ENCODE data around the gene SESN1. TPM values are rescaled to one million over a fixed set of nuclear protein-coding genes. Genes with fewer than 3 reads are reported as not detected.

The SESN1 gene
- polyA plus RNA-seq, 1 experiment: 9.1 TPM

DNA sequence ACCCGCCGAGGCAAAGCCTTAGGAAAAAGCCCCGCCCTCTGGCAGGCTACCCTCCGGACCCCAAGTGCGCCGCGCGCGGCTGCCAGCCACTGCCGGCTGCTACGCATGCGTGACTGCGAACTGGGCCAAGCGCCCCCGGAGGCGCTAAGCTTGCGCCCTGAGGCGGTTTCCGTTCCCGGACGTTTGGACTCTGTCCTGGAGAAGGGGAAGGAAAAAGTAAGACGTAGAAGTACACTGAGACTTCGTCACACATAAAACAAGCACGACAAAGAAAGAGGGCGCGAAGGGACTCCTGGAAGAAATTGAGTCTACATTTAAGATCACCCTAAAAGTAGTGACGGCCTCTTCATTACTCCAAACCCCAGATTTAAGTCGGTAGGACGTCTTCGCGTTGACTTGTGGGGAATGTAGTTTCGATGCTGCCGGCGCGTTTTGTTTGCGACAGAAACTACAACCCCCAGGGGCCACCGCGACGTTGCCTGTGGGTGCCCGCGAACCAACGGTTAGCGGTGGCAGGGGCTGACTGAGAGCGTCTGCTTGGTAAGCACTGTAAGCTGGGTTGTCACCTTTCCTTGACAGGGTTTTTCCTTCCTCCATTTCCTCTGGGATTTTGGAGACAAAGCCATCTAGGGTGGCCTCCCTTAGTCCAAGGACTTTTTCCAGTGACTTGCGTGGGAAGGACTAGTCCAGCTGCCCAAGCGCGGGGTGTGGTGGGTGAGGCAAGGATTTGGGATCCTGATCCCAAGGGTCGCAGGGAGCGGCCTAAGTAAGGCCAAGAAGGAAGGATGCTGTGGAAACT is 589 bp upstream of the SESN1 start, which contains the start of gene CEP57L1:
Gene CEP57L1 (plus strand): TSS at position 472 of the 799 bp plus-strand sequence. CDS start 49,715 bp downstream, outside the sequence.
- peak; percentile 85 for DNase-seq (ENCODE audit: low read depth)
- POLR2A ChIA-PET: interaction anchor here (0.5 to 1.1 kb wide), 6 partner anchors 19 to 1467 kb away, joined by 3 to 4 read pairs (median 3); partner anchors contain the start of genes PPIL6 and SMPD2
- no peaks in the 10 kb centered on the region for H3K27me3 ChIP-seq (ENCODE audit: control insufficient read depth, insufficient read depth, low read length)
- peak within 1 kb of the TSS; percentile 84 for H3K4me3 ChIP-seq (ENCODE audit: low read depth, low read length)
- TF ChIP-seq, protein P1, sequence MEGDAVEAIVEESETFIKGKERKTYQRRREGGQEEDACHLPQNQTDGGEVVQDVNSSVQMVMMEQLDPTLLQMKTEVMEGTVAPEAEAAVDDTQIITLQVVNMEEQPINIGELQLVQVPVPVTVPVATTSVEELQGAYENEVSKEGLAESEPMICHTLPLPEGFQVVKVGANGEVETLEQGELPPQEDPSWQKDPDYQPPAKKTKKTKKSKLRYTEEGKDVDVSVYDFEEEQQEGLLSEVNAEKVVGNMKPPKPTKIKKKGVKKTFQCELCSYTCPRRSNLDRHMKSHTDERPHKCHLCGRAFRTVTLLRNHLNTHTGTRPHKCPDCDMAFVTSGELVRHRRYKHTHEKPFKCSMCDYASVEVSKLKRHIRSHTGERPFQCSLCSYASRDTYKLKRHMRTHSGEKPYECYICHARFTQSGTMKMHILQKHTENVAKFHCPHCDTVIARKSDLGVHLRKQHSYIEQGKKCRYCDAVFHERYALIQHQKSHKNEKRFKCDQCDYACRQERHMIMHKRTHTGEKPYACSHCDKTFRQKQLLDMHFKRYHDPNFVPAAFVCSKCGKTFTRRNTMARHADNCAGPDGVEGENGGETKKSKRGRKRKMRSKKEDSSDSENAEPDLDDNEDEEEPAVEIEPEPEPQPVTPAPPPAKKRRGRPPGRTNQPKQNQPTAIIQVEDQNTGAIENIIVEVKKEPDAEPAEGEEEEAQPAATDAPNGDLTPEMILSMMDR (IDR thresholded peaks at IDR 0.05; ENCODE audit: insufficient read depth, low read depth, low read length): 0 out of 2 replicates have a peak, but pooled peaks have one; percentile 12
- CTCF ChIA-PET: interaction anchor here (0.9 to 2.2 kb wide), 4 partner anchors 59 to 290 kb away, joined by 3 to 7 read pairs (median 3); no protein-coding TSS in a partner anchor
- H3K36me3 ChIP-seq (ENCODE audit: control insufficient read depth, insufficient read depth, low read length): no peaks in the 10 kb centered on the region

DNA sequence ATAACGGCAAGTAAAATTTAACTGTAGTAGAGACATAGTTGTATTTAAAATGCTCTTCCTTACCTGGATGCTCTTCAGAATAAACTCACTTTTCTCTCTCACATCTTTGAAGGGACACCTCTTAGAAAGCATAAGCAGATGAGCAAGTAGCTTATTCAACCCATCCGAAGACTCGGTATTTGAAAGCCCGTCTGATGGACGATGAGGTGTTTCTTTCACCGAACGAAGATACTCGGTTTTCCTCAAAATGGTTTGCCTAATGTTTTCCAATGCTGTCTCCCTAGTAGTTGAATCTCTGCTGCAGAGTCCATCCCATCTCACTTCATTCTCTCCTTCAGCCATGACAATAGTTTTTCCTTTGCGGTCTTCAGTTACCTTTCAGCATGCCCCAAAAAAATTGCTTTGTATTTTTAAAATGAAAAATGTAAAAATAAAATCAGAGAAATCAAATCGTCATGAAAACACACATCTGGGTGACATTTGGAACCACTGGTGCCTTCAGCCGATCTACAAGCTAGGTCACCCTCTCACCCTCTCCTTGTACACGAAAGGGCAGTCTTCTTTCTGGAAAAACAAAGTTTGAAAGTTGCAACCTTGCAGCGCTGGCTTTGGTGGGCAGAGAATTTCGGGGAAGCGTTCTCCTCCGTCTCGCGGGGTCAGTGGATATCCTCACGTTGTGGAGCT is 772 bp downstream of the SESN1 start:
- POLR2A ChIA-PET: interaction anchor here (0.6 to 1.1 kb wide), 4 partner anchors 18 to 1167 kb away, joined by 3 to 16 read pairs (median 4); partner anchors contain the start of genes PPIL6 and SMPD2
- CTCF ChIA-PET: interaction anchor here (0.6 to 2.2 kb wide), 5 partner anchors 9 to 1978 kb away, joined by 3 to 7 read pairs (median 3); no protein-coding TSS in a partner anchor
- TF ChIP-seq, protein P1 (IDR thresholded peaks at IDR 0.05; ENCODE audit: insufficient read depth, low read depth, low read length): no peak
- Histone ChIP-seq H3K4me3 (ENCODE audit: low read depth, low read length) (peak overlapping the region; percentile 84), H3K27me3 (ENCODE audit: control insufficient read depth, insufficient read depth, low read length) (no peaks in the 10 kb centered on the region), H3K36me3 (ENCODE audit: control insufficient read depth, insufficient read depth, low read length) (no peaks in the 10 kb centered on the region)
- no peak for DNase-seq (ENCODE audit: low read depth)

DNA sequence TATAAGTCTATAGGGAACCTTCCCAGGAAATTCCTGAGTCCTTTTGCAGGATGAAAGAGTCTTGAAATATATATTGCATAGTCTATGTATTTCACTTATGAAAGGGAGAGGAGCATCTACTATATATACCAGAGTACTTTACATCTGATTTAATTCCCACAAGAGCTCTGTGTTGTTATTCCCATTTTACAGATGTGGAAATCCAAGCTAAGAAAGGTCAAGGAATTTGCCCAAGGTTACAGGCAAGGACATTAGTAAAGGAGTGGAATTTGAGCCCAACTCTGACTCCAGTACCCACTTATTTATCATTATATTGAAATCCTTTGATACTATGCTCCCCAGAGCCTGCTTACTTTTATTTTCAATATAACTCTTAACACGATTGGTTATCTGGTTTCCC is 2.6 kb downstream of the SESN1 start:
- no peak overlapping the region; the same call in 1 of the 2 replicates for H3K4me3 ChIP-seq (ENCODE audit: low read depth, low read length)
- TF ChIP-seq, protein P1 (IDR thresholded peaks at IDR 0.05; ENCODE audit: insufficient read depth, low read depth, low read length): no peak
- H3K36me3 ChIP-seq (ENCODE audit: control insufficient read depth, insufficient read depth, low read length): no peaks in the 10 kb centered on the region
- ChIA-PET POLR2A (no interaction called here), CTCF (interaction anchor here (0.9 kb wide), 1 partner anchor 19 kb away, joined by 4 read pairs; no protein-coding TSS in a partner anchor)
- no peaks in the 10 kb centered on the region for H3K27me3 ChIP-seq (ENCODE audit: control insufficient read depth, insufficient read depth, low read length)
- DNase-seq (ENCODE audit: low read depth): no peak

DNA sequence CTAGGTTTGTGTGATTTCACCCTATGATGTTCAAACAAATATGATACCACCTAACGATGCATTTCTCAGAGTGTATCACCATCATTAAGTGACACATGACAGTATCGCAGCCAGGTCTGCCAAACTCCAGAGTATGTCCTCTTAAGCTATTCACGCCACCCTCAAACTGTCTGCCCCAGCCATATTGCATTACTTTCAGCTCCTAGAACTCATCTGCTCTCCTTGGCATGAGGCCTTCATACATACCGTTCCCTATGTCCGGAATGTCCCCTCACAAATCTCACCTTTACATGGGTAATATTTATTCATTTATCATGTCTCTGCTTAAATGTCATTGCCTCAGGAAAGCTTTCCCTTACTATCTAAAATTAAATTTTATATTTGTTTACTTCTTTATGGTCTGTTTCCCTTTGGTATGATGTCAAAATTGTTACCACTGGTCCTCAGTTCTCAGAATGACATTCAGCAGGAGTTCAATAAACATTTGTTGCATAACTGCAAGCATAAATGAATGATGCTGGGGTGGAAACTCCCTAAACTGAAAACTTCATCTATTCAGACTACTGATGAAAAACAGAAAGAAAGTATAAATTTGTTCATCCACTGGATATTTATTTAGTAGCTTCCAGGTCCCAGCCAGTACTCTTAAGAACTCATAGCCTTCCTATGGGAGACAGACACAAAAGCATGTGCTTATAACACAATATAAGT is 3.2 kb downstream of the SESN1 start:
- Histone ChIP-seq H3K36me3 (ENCODE audit: control insufficient read depth, insufficient read depth, low read length) (no peaks in the 10 kb centered on the region), H3K27me3 (ENCODE audit: control insufficient read depth, insufficient read depth, low read length) (no peaks in the 10 kb centered on the region), H3K4me3 (ENCODE audit: low read depth, low read length) (no peak overlapping the region)
- ChIA-PET POLR2A (no interaction called here), CTCF (interaction anchor here (0.9 kb wide), 1 partner anchor 18 kb away, joined by 4 read pairs; no protein-coding TSS in a partner anchor)
- TF ChIP-seq, protein P1 (IDR thresholded peaks at IDR 0.05; ENCODE audit: insufficient read depth, low read depth, low read length): no peak
- no peak for DNase-seq (ENCODE audit: low read depth)
